Trophoblast cell (in vitro differentiated cells and primary cell): ENCODE measurements around the gene CCDC34.
A peak's percentile ranks its signal among the peaks of the same experiment; 100 is the strongest.

Source experiments
- DNase-seq, 2 donors: peaks; one replicate each; pipeline ENCODE4 v3.0.0-alpha.2; 2016
- H2AFZ ChIP-seq: 2 replicates; pipeline ENCODE4 v1.6.1; 2013; ENCODE audit warnings: low read length, moderate library complexity, mild to moderate bottlenecking; ENCODE audit not compliant: insufficient read depth, poor library complexity
- H2AK5ac ChIP-seq: 2 replicates; pipeline ENCODE4 v1.6.1; 2013; ENCODE audit warnings: mild to moderate bottlenecking, low read length
- H2BK120ac ChIP-seq: 2 replicates; pipeline ENCODE4 v1.6.1; 2013; ENCODE audit warnings: low read length, mild to moderate bottlenecking, moderate library complexity; ENCODE audit not compliant: insufficient read depth, poor library complexity
- H2BK12ac ChIP-seq: 2 replicates; pipeline ENCODE4 v1.6.1; 2013; ENCODE audit warnings: mild to moderate bottlenecking, low read length, moderate library complexity
- H2BK5ac ChIP-seq: 2 replicates; pipeline ENCODE4 v1.6.1; 2013; ENCODE audit warnings: low read length, low read depth, moderate library complexity, mild to moderate bottlenecking; ENCODE audit not compliant: poor library complexity
- H3K14ac ChIP-seq: 2 replicates; pipeline ENCODE4 v1.6.1; 2013; ENCODE audit warnings: mild to moderate bottlenecking, low read length
- H3K18ac ChIP-seq: 2 replicates; pipeline ENCODE4 v1.6.1; 2013; ENCODE audit warnings: mild to moderate bottlenecking, low read length
- H3K23ac ChIP-seq: 2 replicates; pipeline ENCODE4 v1.6.1; 2013; ENCODE audit warnings: low read length
- H3K27ac ChIP-seq: 2 replicates; pipeline ENCODE4 v1.5.1; 2013; ENCODE audit warnings: low read depth, mild to moderate bottlenecking, inconsistent platforms, low read length, moderate library complexity
- H3K27me3 ChIP-seq: 2 replicates; pipeline ENCODE4 v1.6.1; 2013; ENCODE audit warnings: inconsistent platforms, mild to moderate bottlenecking, low read length, moderate library complexity; ENCODE audit not compliant: insufficient read depth
- H3K36me3 ChIP-seq, 2 experiments: 1 replicate in 1 of 2; 2 replicates in 1 of 2; pipeline ENCODE4 v1.6.1; 2013; ENCODE audit warnings: low read length in 2 of 2, mild to moderate bottlenecking in 2 of 2, moderate library complexity in 1 of 2; ENCODE audit not compliant: insufficient read depth in 2 of 2, control insufficient read depth in 1 of 2
- H3K4ac ChIP-seq: 2 replicates; pipeline ENCODE4 v1.6.1; 2013; ENCODE audit warnings: low read depth, mild to moderate bottlenecking, low read length, moderate library complexity
- H3K4me1 ChIP-seq, 2 experiments: 1 replicate in 1 of 2; 2 replicates in 1 of 2; pipeline ENCODE4 v1.6.1; 2013; ENCODE audit warnings: low read length in 2 of 2, mild to moderate bottlenecking in 2 of 2, moderate library complexity in 1 of 2; ENCODE audit not compliant: insufficient read depth in 2 of 2, control insufficient read depth in 1 of 2
- H3K4me2 ChIP-seq: 2 replicates; pipeline ENCODE4 v1.6.1; 2013; ENCODE audit warnings: inconsistent platforms, mild to moderate bottlenecking, low read length, moderate library complexity
- H3K4me3 ChIP-seq: 2 replicates; pipeline ENCODE4 v1.5.1; 2013; ENCODE audit warnings: mild to moderate bottlenecking, low read depth, low read length, inconsistent platforms
- H3K79me1 ChIP-seq: one replicate; pipeline ENCODE4 v1.6.1; 2013; ENCODE audit warnings: low read length
- H3K79me2 ChIP-seq: 2 replicates; pipeline ENCODE4 v1.6.1; 2013; ENCODE audit warnings: low read length, mild to moderate bottlenecking; ENCODE audit not compliant: control insufficient read depth, insufficient read depth, poor library complexity
- H3K9ac ChIP-seq: 2 replicates; pipeline ENCODE4 v1.6.1; 2013; ENCODE audit warnings: mild to moderate bottlenecking, low read length
- H3K9me3 ChIP-seq: 2 replicates; pipeline ENCODE4 v1.6.1; 2013; ENCODE audit warnings: low read depth, mild to moderate bottlenecking, control low read depth, inconsistent platforms, low read length; ENCODE audit not compliant: insufficient read depth
- H4K12ac ChIP-seq: 2 replicates; pipeline ENCODE4 v1.6.1; 2013; ENCODE audit warnings: low read depth, mild to moderate bottlenecking, low read length, moderate library complexity
- H4K8ac ChIP-seq: 2 replicates; pipeline ENCODE4 v1.6.1; 2013; ENCODE audit warnings: low read depth, mild to moderate bottlenecking, low read length, moderate library complexity
- H4K91ac ChIP-seq: one replicate; pipeline ENCODE4 v1.6.1; 2013; ENCODE audit warnings: low read depth, mild to moderate bottlenecking, low read length, moderate library complexity
- WGBS: extraction: QIAGEN DNeasy Blood & Tissue Kit; methylation state at CpG from one replicate; pipeline ENCODE4 v1.1.7; 2013; ENCODE audit warnings: missing lambda C conversion rate; ENCODE audit not compliant: insufficient read length, insufficient coverage; ENCODE audit errors: extremely low coverage; 5-methylcytosine and 5-hydroxymethylcytosine counted together

CCDC34 gene

DNA sequence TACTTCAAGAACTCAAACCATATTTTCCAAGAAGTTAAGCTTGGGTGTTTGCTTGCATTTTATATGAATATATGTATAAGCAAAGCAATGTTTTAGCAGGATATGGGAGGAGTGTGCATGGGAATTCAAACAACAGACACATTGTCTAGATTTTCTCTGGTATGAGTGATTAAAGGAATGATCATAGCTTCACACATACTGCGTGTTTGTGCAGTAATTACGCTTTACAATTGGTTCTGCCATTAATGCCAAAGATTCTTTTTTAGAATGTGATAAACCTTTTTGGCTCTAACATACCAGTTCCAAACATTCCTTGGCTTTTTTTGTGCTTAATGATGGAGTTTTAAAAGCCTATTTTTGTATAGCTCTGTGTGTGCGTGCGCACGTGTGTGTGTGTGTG lies 54.0 kb downstream of the CCDC34 start:
- Histone ChIP-seq H3K4me2 (no peak overlapping the region), H2BK5ac (no peak overlapping the region), H3K36me3 (no peaks in the 10 kb centered on the region), H4K91ac (no peak overlapping the region), H3K14ac (no peak overlapping the region), H3K79me1 (no peaks in the 10 kb centered on the region), H2BK12ac (no peak overlapping the region), H3K4me3 (no peak overlapping the region), H3K27ac (no peak overlapping the region), H4K12ac (no peak overlapping the region), H3K23ac (no peak overlapping the region), H3K79me2 (no peaks in the 10 kb centered on the region), H3K18ac (no peak overlapping the region), H3K9me3 (peaks cover 1% of the 10 kb centered on the region), H3K9ac (no peak overlapping the region), H3K27me3 (no peaks in the 10 kb centered on the region), H2BK120ac (no peak overlapping the region), H2AK5ac (no peak overlapping the region), H3K4me1 (no peaks in the 10 kb centered on the region), H3K4ac (no peak overlapping the region), H4K8ac (no peak overlapping the region), H2AFZ (no peak overlapping the region)
- peak in 1 of 2 donors; percentile 80 for DNase-seq
- WGBS = no CpG with 5 or more reads among the region's 5 CpGs

DNA sequence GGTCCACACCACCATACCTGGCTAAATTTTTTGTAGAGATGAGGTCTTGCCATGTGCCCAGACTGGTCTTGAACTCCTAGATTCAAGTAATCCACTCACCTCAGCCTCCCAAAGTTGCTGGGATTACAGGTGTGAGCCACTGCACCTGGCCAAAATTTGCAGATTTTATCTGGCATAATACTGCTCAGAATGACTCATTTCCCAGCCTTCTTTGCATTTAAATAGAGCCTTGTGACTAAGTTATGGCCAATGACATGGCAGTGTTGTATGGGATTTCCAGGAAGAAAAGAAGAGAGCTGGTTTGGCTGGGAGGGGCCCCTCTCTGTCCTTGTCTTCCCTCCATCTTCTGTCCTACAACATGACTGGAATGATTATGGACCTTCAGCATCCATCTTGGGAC lies 55.8 kb downstream of the CCDC34 start:
- Histone ChIP-seq H3K36me3 (no peaks in the 10 kb centered on the region), H2AK5ac (no peak overlapping the region), H4K91ac (no peak overlapping the region), H3K27me3 (no peaks in the 10 kb centered on the region), H3K9ac (no peak overlapping the region), H3K4me3 (no peak overlapping the region), H2AFZ (no peak overlapping the region), H3K18ac (no peak overlapping the region), H3K79me1 (no peaks in the 10 kb centered on the region), H4K12ac (no peak overlapping the region), H3K23ac (no peak overlapping the region), H2BK12ac (no peak overlapping the region), H3K14ac (no peak overlapping the region), H3K4me2 (no peak overlapping the region), H3K79me2 (no peaks in the 10 kb centered on the region), H3K9me3 (peaks cover 1% of the 10 kb centered on the region), H2BK5ac (no peak overlapping the region), H2BK120ac (no peak overlapping the region), H3K4ac (no peak overlapping the region), H3K27ac (no peak overlapping the region), H3K4me1 (no peaks in the 10 kb centered on the region), H4K8ac (no peak overlapping the region)
- DNase-seq = peak; percentile 37 to 79

DNA sequence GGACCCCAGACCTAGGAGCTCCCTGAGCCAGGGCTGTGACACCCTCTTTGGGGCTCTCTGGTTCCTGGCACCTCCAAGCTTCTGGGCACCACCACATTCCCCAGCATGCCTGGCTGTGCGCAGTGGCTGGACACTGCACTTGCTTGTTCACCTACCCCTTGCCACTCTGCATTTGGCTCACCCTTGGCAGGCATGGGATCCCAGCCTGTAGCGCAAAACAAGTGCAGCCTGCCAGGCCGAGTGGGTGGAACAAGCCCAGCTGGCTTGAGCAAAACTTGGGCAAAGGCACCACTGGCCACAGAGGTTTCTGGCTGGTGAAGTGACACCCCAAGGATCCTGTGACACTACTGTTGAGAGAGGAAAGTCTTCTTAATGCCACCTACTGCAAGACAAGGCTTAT lies 57.3 kb downstream of the CCDC34 start:
- Histone ChIP-seq H4K8ac (no peak overlapping the region), H2BK12ac (no peak overlapping the region), H3K4me3 (no peak overlapping the region), H2BK5ac (no peak overlapping the region), H3K23ac (no peak overlapping the region), H3K4me2 (no peak overlapping the region), H3K79me2 (no peaks in the 10 kb centered on the region), H3K4ac (no peak overlapping the region), H3K18ac (no peak overlapping the region), H3K79me1 (no peaks in the 10 kb centered on the region), H2BK120ac (no peak overlapping the region), H3K27me3 (no peaks in the 10 kb centered on the region), H3K14ac (no peak overlapping the region), H4K12ac (no peak overlapping the region), H3K27ac (no peak overlapping the region), H2AK5ac (no peak overlapping the region), H3K9me3 (peaks cover 1% of the 10 kb centered on the region), H2AFZ (no peak overlapping the region), H3K36me3 (no peaks in the 10 kb centered on the region), H4K91ac (no peak overlapping the region), H3K4me1 (no peaks in the 10 kb centered on the region), H3K9ac (no peak overlapping the region)
- no CpG with 5 or more reads among the region's 3 CpGs for WGBS
- DNase-seq = no peak

DNA sequence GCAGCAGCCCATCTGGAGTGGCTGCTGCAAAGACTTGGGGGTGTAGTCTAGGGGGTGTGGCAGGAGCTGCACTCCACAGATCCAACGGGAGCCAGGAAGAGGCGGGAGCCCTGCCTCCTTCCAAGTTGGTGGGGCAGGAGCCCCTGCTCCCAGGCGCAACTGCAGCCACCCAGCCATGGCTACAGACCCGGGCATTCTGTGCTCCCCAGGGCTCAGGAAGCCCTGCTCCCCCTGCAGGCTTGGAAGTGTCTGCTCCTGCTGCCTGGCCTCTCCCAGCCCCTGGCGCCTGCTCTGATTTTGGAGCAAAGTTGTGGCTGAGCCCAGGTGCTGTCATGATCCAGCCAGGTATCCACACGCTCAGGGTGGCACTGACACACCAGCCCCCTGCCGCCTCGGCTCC lies 58.5 kb downstream of the CCDC34 start:
- Histone ChIP-seq H3K23ac (no peak overlapping the region), H3K36me3 (no peaks in the 10 kb centered on the region), H4K91ac (no peak overlapping the region), H2BK120ac (no peak overlapping the region), H3K14ac (no peak overlapping the region), H3K4ac (no peak overlapping the region), H3K79me2 (no peaks in the 10 kb centered on the region), H2BK12ac (no peak overlapping the region), H3K27ac (no peak overlapping the region), H4K8ac (no peak overlapping the region), H2BK5ac (no peak overlapping the region), H3K4me2 (no peak overlapping the region), H3K9ac (no peak overlapping the region), H3K4me1 (no peaks in the 10 kb centered on the region), H2AFZ (no peak overlapping the region), H4K12ac (no peak overlapping the region), H3K9me3 (peaks cover 1% of the 10 kb centered on the region), H3K4me3 (no peak overlapping the region), H3K27me3 (no peaks in the 10 kb centered on the region), H2AK5ac (no peak overlapping the region), H3K79me1 (no peaks in the 10 kb centered on the region), H3K18ac (no peak overlapping the region)
- no peak for DNase-seq
- no CpG with 5 or more reads among the region's 8 CpGs for WGBS
